ENCODE measurements around the gene TLE6.
"Not testable (repeated sequence)": the region's sequence is repeated elsewhere in the genome, so short reads cannot be mapped to it uniquely, and the experiment has no call there.

Gene TLE6

GRCh38 chr19:3031607-3031867 lies 54.2 kb downstream of the TLE6 start:
- DNase-seq: no peak

DNA sequence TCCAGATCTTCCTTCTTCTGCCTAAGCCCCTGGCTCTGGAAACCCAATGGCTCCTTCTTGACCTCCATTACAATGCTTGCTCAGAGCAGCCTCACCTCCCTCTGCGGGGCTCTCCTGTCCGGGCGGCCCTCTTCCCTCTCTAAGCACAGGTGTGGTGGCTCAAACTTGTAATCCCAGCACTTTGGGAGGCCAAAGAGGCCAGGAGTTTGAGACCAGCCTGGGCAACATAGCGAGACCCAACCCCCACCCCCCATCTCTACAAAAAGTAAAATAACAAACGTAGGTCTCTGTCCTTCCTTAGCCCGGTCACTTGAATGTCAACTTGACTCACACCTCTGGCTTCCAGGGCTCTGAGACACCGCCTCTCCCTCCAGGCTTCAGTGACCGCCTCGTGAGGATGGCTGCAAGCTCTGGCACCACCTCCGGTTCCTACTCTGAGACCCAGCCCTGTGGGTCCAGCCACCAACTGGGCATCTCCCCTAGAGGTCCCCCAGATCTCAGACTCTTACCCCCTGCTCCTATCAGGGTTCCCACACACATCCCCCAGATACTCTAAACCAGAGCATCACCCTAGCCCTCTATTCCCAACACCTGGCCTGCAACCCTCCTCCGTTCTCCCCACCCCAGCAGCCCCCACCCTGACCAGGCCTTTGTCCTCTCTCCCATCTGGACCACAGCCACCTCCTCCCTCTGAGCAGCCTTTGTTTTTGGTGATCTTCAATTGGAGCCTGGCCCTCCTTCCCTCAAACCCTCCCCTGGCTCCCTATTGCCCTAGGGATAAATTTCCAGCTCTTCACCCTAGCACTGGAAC lies 56.4 kb downstream of the TLE6 start:
- DNase-seq: no peak

GRCh38 chr19:3034406-3034655 lies 57.0 kb downstream of the TLE6 start:
- DNase-seq: no peak

- peak; percentile 61 for DNase-seq
Observed at GRCh38 chr19:3034656-3035541, 57.5 kb downstream of the TLE6 start.

- DNase-seq: peak; percentile 99
Observed at GRCh38 chr19:3035542-3036118, 58.3 kb downstream of the TLE6 start.

- DNase-seq: peak; percentile 94
Observed at GRCh38 chr19:3036119-3036976, 59.0 kb downstream of the TLE6 start.

GRCh38 chr19:3036977-3037544 lies 59.7 kb downstream of the TLE6 start:
- DNase-seq: not testable (repeated sequence)

DNA sequence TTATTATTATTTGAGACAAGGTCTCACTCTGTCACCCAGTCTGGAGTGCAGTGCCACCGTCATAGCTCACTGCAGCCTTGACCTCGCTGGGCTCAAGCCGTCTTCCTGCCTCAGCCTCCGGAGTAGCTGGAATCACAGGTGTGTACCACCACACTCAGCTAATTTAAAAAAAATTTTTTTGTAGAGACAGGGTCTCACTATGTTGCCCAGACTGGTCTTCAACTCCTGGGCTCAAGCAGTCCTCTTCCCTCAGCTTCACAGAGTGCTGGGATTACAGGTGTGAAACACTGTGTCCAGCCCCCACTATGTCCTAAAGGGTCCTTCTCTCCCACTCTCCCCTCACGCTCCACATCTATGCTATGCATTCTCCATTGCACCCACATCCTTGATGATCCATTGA lies 60.9 kb downstream of the TLE6 start:
- no peak for DNase-seq

- DNase-seq: no peak
Observed at GRCh38 chr19:3039125-3039524, 61.8 kb downstream of the TLE6 start.

DNA sequence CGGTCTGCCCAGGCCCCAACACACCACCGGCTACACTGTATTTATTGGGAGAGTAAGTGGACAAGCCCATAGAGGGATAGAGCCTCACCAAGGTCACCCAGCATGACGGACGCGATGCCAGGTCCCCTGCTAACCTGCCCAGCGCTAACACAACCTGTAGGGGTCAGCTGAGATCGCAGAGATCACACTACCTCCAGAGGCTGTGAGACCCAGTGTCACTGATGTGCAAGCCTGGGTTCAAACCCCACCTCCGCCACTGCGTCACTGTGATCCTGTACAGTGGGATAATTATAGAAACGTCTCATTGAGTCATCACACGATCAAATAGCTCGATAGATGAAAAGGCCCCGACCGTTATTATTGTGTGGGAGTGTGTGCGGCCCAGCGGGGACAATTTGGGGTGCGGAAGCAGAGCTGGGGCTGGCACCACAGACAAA lies 62.3 kb downstream of the TLE6 start:
- no peak for DNase-seq

DNA sequence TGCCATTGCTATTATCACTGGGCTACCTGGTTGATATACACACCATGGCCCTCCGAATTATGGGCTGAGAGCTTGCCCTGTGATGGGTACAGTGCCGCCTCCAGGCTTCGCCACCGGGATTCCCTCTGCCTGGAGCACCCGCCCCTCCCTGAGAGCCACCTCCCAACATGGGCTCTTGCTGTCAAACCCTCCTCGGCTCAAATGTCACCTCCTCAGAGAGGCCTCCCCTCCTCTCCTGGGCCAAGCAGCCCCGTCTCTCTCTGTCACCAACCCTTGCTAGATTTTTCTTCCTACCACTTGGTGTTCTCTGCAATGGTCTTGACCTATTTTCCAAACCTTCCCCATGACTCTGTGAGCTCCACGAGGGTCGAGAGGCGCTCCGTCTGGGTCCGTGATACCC lies 64.0 kb downstream of the TLE6 start:
- no peak for DNase-seq

GRCh38 chr19:3041761-3042620 lies 64.6 kb downstream of the TLE6 start:
- no peak for DNase-seq

DNA sequence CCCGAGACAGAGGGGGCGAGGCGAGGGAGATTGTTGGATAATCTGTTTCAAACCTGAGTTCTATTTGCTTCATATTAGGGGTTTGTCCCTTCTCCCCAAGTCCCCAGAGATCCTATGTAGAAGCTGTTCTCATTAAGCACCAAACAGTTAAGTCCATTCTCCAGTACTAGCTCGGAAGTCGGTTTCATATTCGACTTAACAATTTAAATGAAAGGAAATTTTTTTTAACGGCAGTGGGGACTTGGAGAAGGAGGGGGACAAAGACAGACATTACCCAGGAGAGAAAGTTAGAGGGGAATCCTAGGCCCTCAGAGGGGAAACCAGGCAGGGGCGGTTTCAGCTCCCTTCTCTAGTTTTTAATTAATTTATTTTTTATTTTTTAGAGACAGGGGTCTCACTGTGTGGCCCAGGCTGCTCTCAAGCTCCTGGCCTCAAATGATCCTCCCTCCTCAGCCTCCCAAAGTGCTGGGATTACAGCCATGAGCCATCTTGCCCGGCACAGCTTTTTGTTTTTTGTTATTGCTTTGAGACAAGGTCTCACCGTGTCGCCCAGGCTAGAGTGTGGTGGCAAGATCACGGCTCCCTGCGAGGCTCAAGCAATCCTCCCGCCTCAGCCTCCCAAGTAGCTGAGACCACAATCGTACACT lies 65.4 kb downstream of the TLE6 start:
- DNase-seq: no peak

Data from hematopoietic multipotent progenitor cell treated with erythropoietin and hydrocortisone succinate and interleukin-3 and kit ligand, for 6 days (in vitro differentiated cells).